ENCODE data around the gene RBMXL3. TPM values are rescaled to one million over a fixed set of nuclear protein-coding genes. Genes with fewer than 3 reads are reported as not detected.
A peak's percentile ranks its signal among the peaks of the same experiment; 100 is the strongest.
"Not testable (repeated sequence)": the region's sequence is repeated elsewhere in the genome, so short reads cannot be mapped to it uniquely, and the experiment has no call there.

Gene RBMXL3
- total RNA-seq, 1 experiment from 2014 or later = not detected

DNA sequence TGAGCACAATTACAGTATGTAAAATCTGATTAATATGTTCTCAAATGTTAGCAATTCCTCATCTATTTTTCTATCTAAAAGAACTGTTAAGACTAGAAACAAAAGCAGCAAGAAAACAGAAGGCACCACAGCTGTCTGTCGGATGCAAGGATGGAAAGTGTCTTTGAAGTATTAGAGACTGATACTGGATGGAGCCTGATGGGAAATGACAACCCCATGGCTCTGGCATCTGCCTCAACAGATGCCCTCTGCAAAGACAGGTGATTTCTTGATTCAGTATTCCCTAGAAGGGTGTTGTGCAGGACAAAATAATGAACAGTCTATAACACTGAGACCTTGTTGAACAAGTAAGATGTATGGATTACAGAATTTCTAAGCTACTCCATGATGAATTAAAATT, 24.9 kb downstream of the RBMXL3 start:
- Histone ChIP-seq H3K4me1 (no peaks in the 10 kb centered on the region), H3K9me3 (replicated peaks) (no peaks in the 10 kb centered on the region; the same call in 1 of the 2 replicates), H3K4me3 (no peak overlapping the region), H3K27ac (no peak overlapping the region), H3K27me3 (no peaks in the 10 kb centered on the region), H3K36me3 (no peaks in the 10 kb centered on the region)
- DNase-seq = no peak

DNA sequence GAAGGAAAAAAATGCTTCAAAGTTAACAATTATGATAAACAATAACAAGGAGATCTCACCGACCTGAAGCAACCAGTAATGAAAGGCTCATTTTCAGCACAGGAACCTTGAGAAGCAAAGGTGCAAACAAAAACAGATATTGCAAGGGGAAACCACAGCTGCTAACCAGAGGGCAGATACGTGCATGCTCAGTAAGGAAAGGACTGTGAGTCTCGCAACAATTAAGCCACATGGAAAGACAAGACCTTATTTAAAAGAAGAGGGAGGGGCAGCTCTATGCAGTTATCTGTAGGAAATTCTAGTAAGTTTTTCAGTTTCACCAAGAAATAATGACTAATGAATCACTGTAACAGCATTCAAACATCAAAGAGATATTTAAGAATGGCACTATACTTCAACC, 25.4 kb downstream of the RBMXL3 start:
- peak in 1 of 2 experiments; percentile 13 for DNase-seq
- no peaks in the 10 kb centered on the region for H3K27me3 ChIP-seq
- no peak overlapping the region for H3K27ac ChIP-seq
- H3K4me1 ChIP-seq = no peaks in the 10 kb centered on the region
- no peaks in the 10 kb centered on the region for H3K36me3 ChIP-seq
- H3K9me3 ChIP-seq (replicated peaks) = no peaks in the 10 kb centered on the region; the same call in 1 of the 2 replicates
- no peak overlapping the region for H3K4me3 ChIP-seq

DNA sequence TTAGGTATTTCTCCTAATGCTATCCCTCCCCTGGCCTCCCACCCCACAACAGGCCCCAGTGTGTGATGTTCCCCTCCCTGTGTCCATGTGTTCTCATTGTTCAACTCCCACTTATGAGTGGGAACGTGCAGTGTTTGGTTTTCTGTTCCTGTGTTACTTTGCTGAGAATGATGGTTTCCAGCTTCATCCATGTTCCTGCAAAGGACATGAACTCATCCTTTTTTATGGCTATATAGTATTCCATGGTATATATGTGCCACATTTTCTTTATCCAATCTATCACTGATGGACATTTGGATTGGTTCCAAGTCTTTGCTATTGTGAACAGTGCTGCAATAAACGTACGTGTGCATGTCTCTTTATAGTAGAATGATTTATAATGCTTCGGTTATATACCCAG, 28.1 kb downstream of the RBMXL3 start:
- not testable (repeated sequence) for H3K4me1 ChIP-seq; H3K9me3 ChIP-seq (replicated peaks); H3K4me3 ChIP-seq; DNase-seq; H3K36me3 ChIP-seq; H3K27me3 ChIP-seq; H3K27ac ChIP-seq

DNA sequence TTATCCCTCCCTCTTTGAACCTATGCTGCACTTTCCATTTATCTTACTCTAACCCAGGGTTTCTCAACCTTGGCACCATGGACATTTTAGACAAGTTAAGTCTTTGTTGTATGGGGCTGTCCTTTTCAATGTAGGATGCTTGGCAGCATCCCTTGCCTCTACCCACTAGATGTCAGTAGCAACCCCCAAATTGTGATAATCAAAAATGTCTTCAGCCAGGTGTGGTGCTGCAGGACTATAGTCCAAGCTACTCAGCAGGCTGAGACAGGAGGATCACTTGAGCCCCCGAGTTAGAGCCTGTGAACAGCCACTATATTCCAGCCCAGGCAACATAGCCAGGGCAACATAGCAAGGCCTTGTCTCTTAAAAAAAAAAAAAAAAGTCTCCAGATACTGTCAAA, 37.7 kb downstream of the RBMXL3 start:
- Histone ChIP-seq H3K9me3 (replicated peaks) (no peaks in the 10 kb centered on the region), H3K27ac (no peak overlapping the region), H3K27me3 (no peaks in the 10 kb centered on the region), H3K36me3 (no peaks in the 10 kb centered on the region), H3K4me1 (no peaks in the 10 kb centered on the region), H3K4me3 (no peak overlapping the region)
- peak; percentile 25 to 70 for DNase-seq

DNA sequence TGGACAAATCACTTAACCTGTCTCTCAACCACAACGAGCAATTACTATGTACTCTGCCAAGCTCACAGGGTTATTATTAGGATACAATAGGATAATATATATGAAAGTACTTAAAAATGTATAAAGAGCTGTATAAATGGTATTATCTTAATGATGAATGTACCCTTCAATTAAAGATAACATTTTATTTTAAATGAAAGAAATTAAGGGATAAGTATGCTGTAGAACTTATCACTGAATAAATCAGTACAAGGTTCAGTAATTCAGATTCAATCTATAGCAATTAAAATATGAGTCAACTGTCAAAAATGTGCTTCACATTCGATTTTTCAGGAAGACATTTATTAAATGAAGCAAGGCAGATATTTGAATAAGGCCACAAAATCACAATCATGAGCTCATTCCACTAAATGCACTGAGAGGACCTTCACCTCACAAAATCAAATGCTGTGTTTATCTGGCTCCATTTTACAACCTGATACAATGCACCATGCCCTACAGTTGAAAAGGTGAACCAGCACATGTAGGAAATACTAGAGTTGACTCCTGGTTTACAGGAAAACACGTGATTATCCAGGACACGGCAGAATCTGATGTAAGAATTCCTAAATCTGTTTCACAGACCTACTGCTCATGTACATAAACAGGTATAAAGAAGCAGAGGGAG, 40.3 kb downstream of the RBMXL3 start:
- no peak overlapping the region for H3K27ac ChIP-seq
- peaks cover 3% of the 10 kb centered on the region; the same call in 1 of the 2 replicates for H3K4me1 ChIP-seq
- H3K9me3 ChIP-seq (replicated peaks) = no peaks in the 10 kb centered on the region
- no peak for DNase-seq
- H3K4me3 ChIP-seq = no peak overlapping the region
- H3K36me3 ChIP-seq = no peaks in the 10 kb centered on the region
- H3K27me3 ChIP-seq = no peaks in the 10 kb centered on the region

GRCh38 chrX:115232933-115233496, 43.8 kb downstream of the RBMXL3 start:
- Histone ChIP-seq H3K9me3 (replicated peaks) (no peaks in the 10 kb centered on the region), H3K4me1 (peaks cover 3% of the 10 kb centered on the region; the same call in 1 of the 2 replicates), H3K27ac (no peak overlapping the region), H3K27me3 (no peaks in the 10 kb centered on the region), H3K4me3 (peak overlapping the region; percentile 92), H3K36me3 (no peaks in the 10 kb centered on the region)
- no peak for DNase-seq

GRCh38 chrX:115233497-115234455, 44.6 kb downstream of the RBMXL3 start, which contains the start of gene LRCH2:
Gene LRCH2, minus strand, starts transcription at chrX:115234096. Its CDS starts 55 bp downstream, at chrX:115234041.
- no peaks in the 10 kb centered on the region for H3K9me3 ChIP-seq (replicated peaks)
- DNase-seq = peak; percentile 85 to 92
- no peaks in the 10 kb centered on the region for H3K36me3 ChIP-seq
- peak within 1 kb of the TSS; percentile 92 for H3K4me3 ChIP-seq
- no peaks in the 10 kb centered on the region for H3K27me3 ChIP-seq
- H3K4me1 ChIP-seq = peaks cover 3% of the 10 kb centered on the region; the same call in 1 of the 2 replicates
- peak within 1 kb of the TSS; percentile 19; the same call in 1 of the 2 replicates for H3K27ac ChIP-seq

GRCh38 chrX:115234461-115234860, 45.3 kb downstream of the RBMXL3 start:
- H3K9me3 ChIP-seq (replicated peaks) = no peaks in the 10 kb centered on the region
- H3K4me3 ChIP-seq = peak overlapping the region; percentile 92

DNA sequence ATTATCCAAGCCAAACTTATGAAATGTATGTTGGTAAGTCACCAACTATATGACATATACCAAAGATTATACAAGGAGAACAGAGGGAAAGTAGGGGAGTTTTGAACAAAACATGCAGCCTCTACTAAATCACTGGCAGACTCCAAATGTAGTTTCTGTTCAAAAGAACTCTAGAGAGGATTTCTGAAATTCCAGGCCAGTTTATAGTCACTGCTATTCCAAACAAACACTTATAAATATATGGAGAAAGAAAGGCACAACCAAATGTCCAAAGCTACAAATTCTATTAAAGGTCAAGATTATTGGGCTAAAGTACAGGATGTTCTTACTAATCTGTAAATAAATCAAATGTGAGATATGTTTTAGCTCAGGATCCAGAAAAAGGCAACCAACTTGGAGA, 47.4 kb downstream of the RBMXL3 start:
- DNase-seq = no peak
- Histone ChIP-seq H3K27me3 (no peaks in the 10 kb centered on the region), H3K36me3 (no peaks in the 10 kb centered on the region), H3K27ac (no peak overlapping the region), H3K9me3 (replicated peaks) (no peaks in the 10 kb centered on the region), H3K4me3 (no peak overlapping the region), H3K4me1 (peaks cover 3% of the 10 kb centered on the region; the same call in 1 of the 2 replicates)

More at GRCh38 chrX:115234461-115234860, 45.3 kb downstream of the RBMXL3 start:
- no peak overlapping the region for H3K27ac ChIP-seq
- no peak for DNase-seq
- no peaks in the 10 kb centered on the region for H3K36me3 ChIP-seq
- H3K27me3 ChIP-seq = no peaks in the 10 kb centered on the region
- peaks cover 3% of the 10 kb centered on the region; the same call in 1 of the 2 replicates for H3K4me1 ChIP-seq

DNA sequence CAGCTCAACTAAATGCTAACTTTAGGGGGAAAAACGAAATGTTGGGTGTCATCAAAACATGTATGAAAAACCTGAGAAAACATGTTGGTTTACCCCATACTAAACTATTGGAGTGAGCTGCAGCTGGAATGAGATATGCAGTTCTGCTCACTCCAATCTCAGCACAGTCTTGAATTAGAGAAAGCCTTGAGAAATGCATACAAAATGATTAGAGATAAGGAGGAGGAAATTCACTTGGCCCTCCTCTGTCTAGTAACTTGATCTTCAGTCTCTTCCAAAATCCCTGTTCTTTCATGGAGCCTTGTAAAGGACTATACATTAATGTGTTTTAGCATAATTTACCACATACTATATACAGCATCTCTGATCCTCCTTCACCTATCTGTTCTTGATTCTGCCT, 47.8 kb downstream of the RBMXL3 start:
- no peak for DNase-seq
- H3K27ac ChIP-seq = no peak overlapping the region
- H3K4me3 ChIP-seq = no peak overlapping the region
- H3K9me3 ChIP-seq (replicated peaks) = no peaks in the 10 kb centered on the region
- H3K4me1 ChIP-seq = peaks cover 3% of the 10 kb centered on the region; the same call in 1 of the 2 replicates
- no peaks in the 10 kb centered on the region for H3K27me3 ChIP-seq
- H3K36me3 ChIP-seq = no peaks in the 10 kb centered on the region

Other genes with a start within 250 kb of the RBMXL3 start
- not detected in 2 replicates for gene IL13RA2, start 171.8 kb upstream of the RBMXL3 start, total RNA-seq (2014; rRNA removed; shearing (Covaris generic))
- gene LRCH2, start 44.7 kb downstream of the RBMXL3 start, total RNA-seq (2014; rRNA removed; shearing (Covaris generic)) = 17.9 and 21.7 TPM in 2 replicates
- gene LUZP4, start 100.3 kb downstream of the RBMXL3 start, total RNA-seq (2014; rRNA removed; shearing (Covaris generic)) = not detected in 2 replicates